ENCODE measurements around the gene ABCG1. TPM values are rescaled to one million over a fixed set of nuclear protein-coding genes. Genes with fewer than 3 reads are reported as not detected.

ABCG1 gene
- total RNA-seq, 2 experiments from 2014 or later = 16.7 to 17.3 TPM

DNA sequence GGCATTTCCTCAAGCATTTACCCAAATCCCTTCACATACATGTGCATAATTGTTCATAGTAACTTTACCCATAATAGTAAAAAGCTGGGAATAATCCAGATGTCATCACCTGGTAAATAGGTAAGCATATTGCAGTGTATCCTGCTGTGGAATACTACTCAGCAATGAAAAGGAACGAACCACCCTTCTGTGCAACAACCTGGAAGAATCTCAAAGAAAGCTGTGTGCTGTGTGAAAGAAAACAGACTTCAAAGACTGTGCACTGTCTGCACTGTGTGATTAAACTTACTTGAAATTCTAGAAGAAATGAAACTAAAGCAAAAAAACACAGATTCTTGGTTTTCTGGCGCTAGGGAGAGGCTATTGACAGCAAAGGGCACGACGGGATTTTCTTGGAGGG, 118.3 kb downstream of the ABCG1 start:
- H4K20me1 ChIP-seq (ENCODE audit: insufficient read depth, low read length) = no peaks in the 10 kb centered on the region
- ChIA-PET CTCF (ENCODE audit: unreplicated experiment) (no interaction called here), POLR2A (no interaction called here)
- no peak overlapping the region for H3K4me2 ChIP-seq (ENCODE audit: low read length)
- DNase-seq (ENCODE audit: low spot score) = no peak
- no peaks in the 10 kb centered on the region for H3K79me2 ChIP-seq (ENCODE audit: insufficient read depth, low read depth, low read length)
- TF ChIP-seq CTCF (conservative IDR thresholded peaks at IDR 0.05; ENCODE audit: low read length) (no peak), EZH2phosphoT487 (IDR thresholded peaks at IDR 0.05; ENCODE audit: borderline replicate concordance, low read depth, low read length) (no peak)
- H3K9me3 ChIP-seq (ENCODE audit: low read length) = 0 out of 2 replicates have a peak, but pooled peaks cover 6% of the 10 kb centered on the region
- peaks cover 6% of the 10 kb centered on the region for H3K4me1 ChIP-seq (ENCODE audit: insufficient read depth, low read length, poor library complexity, severe bottlenecking)
- H3K9me2 ChIP-seq (ENCODE audit: insufficient read depth, low read length) = no peaks in the 10 kb centered on the region
- H3K36me3 ChIP-seq (ENCODE audit: insufficient read depth, low read length) = no peaks in the 10 kb centered on the region
- no TSS peak for BruUV-seq (replicated peaks)
- intact Hi-C loops (cut with micrococcal nuclease; ENCODE audit: unreplicated experiment) = loop anchor here (1.0 kb wide), 1 partner anchor 200 kb away; no protein-coding TSS in a partner anchor
- no peak overlapping the region for H3K4me3 ChIP-seq (ENCODE audit: low read depth, low read length, poor library complexity, severe bottlenecking)
- H3K27ac ChIP-seq (ENCODE audit: low read depth, low read length, poor library complexity, severe bottlenecking) = no peak overlapping the region
- no peak overlapping the region for H2AFZ ChIP-seq (ENCODE audit: low read length)

DNA sequence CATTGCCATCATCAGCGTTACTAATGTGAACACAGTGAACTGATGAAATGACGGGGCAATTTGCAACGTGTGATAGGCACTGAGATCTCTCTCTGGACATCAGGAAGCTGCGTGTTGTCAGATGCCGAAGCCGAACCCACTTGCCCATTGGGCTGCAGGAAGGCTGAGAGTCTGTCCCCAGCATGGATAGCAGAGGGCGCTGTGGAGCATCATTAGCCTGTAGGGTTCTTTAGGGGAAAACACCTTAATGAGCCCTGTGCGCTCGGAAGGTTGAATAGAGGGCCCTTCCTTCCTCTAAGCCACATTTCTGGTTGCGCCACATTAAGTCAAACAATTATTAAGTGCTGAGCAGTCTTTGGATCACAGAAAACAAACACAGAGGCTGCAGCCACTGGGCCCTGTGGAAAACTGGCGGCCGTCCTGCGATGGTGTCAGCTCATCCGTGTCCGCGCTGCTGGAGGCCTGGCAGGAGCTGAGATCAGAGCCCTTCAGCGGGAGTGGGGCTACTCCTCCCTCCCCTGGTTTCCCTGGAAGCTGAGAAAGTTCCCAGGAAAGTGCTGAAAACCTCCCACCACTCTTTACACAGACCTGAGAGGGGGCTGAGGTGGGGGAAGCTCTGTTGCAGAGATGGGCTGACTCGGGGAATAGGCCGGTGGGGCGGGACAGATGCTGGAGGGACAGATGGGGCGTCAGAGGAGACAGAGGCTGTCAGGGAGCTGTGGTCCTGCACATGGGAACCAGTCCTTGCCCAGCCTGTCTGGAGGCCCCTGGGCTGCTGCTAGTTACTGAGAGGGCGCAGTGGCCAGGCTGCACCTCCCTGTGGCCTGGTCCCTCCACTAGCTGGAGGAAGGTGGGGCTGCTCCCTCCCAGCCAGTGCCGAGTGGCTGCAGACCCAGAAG, 119.1 kb downstream of the ABCG1 start:
- no peak overlapping the region for H2AFZ ChIP-seq (ENCODE audit: low read length)
- no peaks in the 10 kb centered on the region for H4K20me1 ChIP-seq (ENCODE audit: insufficient read depth, low read length)
- H3K4me3 ChIP-seq (ENCODE audit: low read depth, low read length, poor library complexity, severe bottlenecking) = no peak overlapping the region
- H3K4me1 ChIP-seq (ENCODE audit: insufficient read depth, low read length, poor library complexity, severe bottlenecking) = peaks cover 6% of the 10 kb centered on the region
- CTCF ChIA-PET (ENCODE audit: unreplicated experiment) = interaction anchor here (0.5 kb wide), 1 partner anchor 53 kb away, joined by 3 read pairs; no protein-coding TSS in a partner anchor
- 0 out of 2 replicates have a peak, but pooled peaks cover 5% of the 10 kb centered on the region for H3K9me3 ChIP-seq (ENCODE audit: low read length)
- no TSS peak for BruUV-seq (replicated peaks)
- intact Hi-C loops (cut with micrococcal nuclease; ENCODE audit: unreplicated experiment) = loop anchor here (1.0 kb wide), 1 partner anchor 199 kb away; no protein-coding TSS in a partner anchor
- H3K36me3 ChIP-seq (ENCODE audit: insufficient read depth, low read length) = no peaks in the 10 kb centered on the region
- peak; percentile 69 for DNase-seq (ENCODE audit: low spot score)
- no peaks in the 10 kb centered on the region for H3K79me2 ChIP-seq (ENCODE audit: insufficient read depth, low read depth, low read length)
- TF ChIP-seq CTCF (conservative IDR thresholded peaks at IDR 0.05; ENCODE audit: low read length) (peak; percentile 83), EZH2phosphoT487 (IDR thresholded peaks at IDR 0.05; ENCODE audit: borderline replicate concordance, low read depth, low read length) (no peak)
- no peak overlapping the region for H3K4me2 ChIP-seq (ENCODE audit: low read length)
- no peaks in the 10 kb centered on the region for H3K9me2 ChIP-seq (ENCODE audit: insufficient read depth, low read length)
- POLR2A ChIA-PET = no interaction called here
- H3K27ac ChIP-seq (ENCODE audit: low read depth, low read length, poor library complexity, severe bottlenecking) = no peak overlapping the region
